Stimulated activated CD4-positive, alpha-beta T cell treated with anti-CD3 and anti-CD28 coated beads, Interleukin-4, amount 100 ng/mL, for 24 hours (primary cell): ENCODE results near the gene MYO1B.

Source experiments
- DNase-seq: peaks from one replicate; pipeline ENCODE4 v3.0.0-alpha.2; 2020

MYO1B gene

DNA sequence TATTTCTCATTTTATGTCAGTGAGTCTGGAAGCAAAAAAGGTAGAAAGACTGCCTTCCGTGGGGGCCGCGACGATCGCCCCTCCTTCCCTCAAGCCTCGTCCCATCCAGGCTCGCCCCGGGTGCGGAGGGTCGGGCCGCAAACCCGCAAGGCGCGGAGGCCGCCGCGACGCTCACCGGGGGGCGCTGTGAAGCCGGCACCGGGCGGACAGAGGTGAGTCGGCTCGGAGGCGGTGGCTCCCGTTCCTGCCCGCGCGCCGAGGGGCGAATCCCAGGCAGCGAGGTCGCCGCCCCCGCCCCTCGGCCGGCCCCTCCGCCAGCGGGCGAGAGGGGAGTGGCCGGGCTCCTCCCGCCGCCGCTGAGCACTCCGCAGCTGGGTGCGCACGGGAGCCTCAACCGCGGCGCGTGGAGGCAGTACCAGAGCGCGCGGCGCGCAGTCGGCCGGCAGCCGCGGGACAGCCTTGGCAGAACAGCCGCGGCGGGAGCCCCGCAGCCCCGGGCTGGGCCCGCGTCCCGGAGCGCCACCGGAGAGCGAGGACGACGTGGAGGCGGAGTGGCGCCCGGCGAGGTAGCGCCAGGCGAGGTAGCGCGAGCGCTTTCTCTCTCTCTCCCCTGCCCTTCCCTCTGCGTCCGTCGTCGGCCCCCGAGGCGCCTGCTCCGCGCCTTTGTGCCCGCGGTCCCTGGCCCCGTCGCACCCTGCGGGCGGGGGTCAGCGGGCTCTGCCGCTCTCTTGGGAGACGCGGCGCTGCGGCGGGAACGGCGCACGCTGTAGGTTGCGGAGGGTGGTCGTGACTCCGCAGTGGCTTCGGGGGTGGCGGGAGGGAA lies at the start of gene MYO1B:
TSS of gene MYO1B (plus strand) at position 359 of the 823 bp plus-strand sequence. CDS start 31,492 bp downstream, outside the sequence.
- peak; percentile 58 for DNase-seq

DNA sequence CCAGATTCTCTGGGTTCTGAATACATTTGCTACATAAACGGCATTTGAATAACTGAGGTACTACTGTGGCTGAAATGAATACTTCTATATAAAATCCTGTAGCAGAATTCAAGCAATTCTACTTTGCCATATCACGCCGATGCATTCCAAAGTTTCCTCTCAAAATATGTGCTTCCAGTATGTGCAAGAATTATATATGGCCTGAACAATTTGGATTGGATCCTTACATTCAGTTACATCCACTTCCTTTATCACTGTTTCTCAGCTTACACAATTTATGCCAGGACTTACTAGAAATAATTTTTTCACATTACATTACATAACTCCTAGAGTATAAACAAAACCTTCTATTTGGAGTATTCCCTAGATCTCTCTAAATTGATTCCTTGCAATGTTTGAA lies 48.1 kb upstream of the MYO1B start:
- no peak for DNase-seq

DNA sequence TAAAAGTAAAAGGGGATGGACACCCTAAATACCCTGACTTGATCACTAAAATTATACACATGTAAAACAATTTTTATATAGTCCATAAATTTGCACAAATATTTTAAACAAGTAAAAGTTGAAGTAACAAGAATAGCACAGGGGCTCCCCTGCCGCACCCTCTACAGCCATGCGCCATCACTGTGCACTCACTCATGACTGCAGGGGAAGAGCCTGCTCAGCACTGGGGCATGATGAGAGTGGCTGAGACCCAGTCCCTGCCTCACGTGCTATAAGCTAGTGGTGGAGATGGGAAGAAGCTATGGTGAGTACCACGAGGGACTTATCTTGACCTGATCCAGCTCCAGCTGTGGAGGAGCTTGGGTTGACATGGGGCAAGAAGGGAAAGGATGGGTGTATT lies 46.9 kb upstream of the MYO1B start:
- DNase-seq, result no peak

DNA sequence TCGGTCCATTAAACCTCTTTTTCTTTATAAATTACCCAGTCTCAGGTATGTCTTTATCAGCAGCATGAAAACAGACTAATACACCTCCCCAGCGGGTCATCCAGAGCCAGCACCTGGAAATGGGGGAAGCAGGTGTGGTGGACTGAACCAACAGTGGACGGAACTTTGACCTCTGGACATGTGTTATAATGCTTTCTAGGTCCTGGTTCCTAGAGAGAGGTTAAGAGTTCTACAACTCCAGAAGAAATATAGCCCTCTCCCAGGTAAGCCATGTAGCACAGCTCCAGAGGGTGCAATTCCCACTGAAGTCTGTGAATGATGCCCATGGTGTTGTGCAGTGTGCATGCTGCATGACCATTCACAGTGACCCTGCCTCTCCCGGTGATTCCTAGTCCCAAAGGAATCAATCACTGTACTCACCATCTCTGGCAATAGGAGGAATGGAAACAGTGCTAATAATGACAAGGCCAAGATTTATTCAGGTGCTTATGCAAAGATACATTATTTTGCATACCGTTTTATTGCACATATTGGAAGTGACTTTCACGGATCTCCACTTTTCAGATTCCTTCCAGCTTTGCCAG lies 45.2 kb upstream of the MYO1B start:
- no peak for DNase-seq

DNA sequence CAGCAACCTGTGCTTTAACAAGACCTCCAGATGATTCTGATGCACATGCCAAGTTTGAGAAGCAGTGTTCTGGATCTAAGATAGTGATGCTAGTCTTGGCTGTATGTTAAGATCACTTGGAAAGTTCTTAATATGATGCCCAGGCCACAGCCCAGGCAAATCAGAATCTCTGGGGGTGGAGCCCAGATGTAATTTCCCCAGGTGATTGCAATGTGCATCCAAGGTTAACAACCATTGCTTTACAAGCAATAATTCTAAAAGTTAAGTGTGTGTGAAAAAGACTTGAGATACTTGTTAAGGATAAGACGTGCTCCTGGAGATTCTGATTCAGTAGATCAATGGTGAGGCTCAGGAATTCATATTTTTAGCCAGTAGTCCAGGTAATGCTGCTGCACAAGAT lies 44.3 kb upstream of the MYO1B start:
- no peak for DNase-seq

DNA sequence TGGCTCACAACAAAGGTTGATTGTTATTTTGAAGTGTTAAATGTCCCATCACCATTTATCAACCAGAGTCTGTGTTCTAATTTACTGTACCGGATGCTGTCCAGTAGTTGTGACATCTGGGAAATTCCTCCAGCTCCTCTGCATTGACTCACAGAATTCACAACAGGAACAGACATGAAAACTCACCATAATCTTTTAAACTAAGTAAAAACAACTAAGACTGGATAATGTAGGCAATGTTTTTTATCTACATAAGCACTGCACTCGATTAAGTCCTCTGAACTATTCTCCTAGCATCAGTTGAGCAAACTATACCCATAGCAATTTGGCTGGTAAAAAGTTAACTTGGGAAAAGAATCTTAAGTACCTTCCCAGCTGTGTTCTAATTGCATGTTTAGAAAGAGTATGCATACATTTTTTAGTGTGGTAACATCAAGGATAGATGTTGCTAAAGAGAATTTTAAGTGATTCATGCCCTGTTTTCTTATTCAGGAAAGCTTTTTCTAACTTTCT lies 42.9 kb upstream of the MYO1B start:
- DNase-seq, result no peak

DNA sequence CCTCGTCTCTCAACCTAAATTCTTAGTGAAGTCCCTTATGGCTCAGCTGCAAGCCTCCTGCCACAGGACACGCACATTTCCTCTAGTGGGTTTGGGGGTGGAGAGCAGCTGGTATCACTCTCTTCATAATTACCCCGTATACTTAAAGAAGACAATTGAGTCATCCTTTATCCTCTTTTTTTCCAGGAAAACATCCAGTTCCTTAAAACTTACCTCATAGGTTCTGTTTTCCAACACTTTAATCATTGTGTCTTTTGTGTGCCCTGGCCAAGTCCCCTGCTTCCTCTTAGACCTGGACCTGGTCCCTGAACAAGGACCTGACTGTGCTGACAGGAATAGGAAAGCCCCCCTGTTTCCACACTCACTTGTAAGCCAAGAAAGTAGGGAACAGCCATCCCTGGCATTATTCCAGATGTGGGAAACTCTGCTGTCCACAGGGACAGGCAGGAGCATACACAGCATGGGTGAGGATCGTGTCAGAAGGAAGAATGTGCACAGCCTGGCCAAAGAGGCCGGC lies 42.3 kb upstream of the MYO1B start:
- no peak for DNase-seq

DNA sequence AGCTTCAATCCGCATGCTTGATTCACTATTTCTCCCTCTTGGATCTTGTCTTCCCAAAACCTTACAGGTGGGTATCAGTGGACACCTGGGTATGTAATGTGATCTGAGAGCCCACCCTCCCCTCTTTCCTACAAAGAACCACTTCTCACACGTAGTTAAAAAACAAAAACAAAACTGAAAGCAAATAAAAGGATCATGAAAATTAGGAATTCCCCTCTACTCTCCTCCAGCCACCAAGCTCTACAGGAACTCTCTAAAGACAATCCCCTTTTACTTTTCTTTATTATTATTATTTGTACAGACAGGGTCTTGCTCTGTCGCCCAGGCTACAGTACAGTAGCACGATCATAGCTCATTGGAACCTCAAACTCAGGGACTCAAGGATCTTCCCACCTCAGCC lies 40.8 kb upstream of the MYO1B start:
- no peak for DNase-seq

DNA sequence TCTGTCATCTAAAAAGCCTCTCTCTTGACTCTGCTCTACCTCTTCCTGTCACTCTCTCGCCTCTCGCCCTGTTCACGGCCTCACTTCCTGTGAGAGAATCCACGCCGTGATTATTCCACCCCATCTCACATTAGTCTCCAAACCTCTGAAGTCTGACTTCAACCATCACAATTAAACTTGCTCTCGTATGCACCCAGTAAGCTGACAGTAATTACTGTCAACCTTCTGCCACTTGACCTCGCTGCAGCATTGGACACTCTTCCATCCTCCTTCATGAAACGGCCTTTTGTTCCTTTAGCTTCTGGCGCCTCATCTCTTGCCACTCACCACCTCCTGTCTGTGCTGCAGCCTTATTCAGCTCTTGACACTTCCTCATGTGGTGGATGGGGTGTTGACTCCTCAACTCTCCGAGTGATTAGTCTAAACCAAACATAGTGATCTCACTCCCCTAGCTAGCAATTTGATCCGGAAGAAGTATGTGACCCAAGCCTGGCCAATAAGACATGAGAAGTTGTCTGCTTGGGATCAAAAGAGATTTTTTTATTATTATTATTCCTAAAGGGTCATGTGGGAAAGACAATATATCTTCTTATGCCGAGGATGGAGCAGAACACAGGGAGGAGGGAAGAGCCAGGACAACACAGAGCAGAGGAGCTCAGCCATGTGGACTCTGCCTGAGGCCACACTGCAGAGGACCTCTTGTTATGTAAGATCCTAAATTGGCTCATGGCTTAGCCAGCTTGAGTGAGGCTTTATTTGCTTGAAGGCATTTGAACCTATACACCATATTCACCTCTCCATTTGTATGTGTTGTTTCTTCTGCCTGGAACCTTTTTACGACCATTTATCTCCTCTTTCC lies 38.4 kb upstream of the MYO1B start:
- no peak for DNase-seq

DNA sequence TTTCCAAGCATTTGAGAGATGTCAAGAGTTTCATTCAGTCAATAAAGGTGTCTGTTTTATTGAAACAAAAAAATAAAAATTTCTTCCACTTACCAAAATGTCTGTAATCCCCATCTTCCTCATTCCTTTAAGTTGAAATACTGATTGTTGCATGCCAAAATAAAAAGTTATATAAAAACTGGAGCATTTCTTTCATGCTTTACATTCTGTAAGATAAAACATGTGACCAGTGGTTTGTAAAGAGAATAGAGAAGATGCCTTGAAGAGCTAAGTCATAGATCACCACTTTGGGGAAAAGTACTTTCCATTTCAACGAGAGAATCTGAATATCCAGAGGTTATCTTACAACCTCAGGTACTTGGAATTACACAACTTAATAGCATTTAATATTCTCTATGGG lies 35.9 kb upstream of the MYO1B start:
- DNase-seq, result no peak

DNA sequence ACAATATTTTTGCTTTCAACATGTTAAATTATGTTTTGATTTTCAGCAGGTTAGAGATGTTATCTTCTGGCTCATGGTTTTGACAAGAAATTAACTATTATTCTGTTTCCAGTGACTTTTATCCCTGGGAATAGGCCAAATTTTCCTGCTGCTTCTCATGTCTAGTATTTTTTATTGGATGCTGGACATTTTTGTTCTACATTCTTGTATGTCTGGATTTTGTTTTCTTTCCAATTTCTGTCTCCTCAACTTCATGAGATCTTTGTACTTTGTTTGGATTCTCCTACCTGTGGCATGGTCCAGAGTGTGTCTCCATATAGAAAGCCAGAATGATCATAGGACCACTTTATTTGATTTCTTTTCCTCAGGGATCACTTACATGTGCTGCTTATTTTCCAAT lies 33.1 kb upstream of the MYO1B start:
- DNase-seq, result no peak

DNA sequence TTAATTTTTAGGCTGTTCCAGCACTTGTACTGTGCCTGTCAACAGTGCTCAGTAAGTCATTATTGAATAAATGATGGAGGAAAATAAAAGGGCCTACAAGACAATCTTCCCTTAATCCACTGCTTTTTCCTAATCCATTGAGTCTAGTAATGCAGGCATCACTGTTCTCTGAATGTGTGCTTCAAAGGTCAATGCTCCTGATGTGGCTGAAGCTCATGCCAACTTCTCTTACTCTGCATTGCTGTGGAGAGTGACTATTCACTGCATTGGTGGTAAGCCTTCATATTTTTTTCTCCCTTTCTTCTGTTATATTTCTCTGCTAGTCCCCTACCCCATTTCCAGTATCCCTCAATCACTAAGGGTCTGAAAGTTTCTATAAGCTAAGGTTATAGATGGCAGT lies 31.9 kb upstream of the MYO1B start:
- no peak for DNase-seq

DNA sequence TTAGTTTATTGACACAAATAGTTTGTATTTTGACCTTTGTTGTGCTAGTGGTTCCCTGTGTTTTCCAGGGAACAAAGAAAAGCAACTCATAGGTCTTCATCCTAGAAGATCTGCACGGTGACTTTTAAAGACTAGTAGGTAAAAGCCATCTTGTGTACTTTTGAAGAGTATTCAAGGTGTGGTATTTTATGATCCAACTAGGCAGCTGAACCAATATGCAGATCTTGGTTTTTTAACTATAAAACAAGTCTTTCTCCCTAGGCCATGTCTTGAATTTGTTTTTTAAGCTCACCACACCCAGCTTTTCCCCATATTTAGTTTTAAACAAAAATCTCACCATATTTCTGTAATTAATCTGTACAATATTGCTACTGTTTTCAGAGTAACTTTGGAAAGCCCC lies 30.0 kb upstream of the MYO1B start:
- DNase-seq, result no peak

DNA sequence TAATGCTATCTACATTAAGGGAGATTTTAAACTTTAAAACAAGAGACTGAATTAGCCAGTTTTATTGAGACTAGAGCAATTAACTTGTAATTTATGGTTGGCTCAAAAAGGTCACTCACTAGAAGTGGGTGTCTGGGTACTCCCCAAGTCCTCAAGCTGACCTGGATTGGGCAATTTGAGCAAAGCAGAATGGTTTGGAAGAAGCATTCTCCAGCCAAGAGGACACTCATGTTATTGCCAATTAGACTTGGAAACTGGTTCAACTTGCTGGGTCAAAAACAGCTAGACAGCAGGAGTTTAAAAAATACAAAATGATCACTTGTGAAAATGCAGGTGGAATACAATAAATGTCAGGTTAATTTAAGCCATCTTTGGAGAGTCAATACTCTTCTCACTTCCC lies 29.5 kb upstream of the MYO1B start:
- DNase-seq, result no peak

DNA sequence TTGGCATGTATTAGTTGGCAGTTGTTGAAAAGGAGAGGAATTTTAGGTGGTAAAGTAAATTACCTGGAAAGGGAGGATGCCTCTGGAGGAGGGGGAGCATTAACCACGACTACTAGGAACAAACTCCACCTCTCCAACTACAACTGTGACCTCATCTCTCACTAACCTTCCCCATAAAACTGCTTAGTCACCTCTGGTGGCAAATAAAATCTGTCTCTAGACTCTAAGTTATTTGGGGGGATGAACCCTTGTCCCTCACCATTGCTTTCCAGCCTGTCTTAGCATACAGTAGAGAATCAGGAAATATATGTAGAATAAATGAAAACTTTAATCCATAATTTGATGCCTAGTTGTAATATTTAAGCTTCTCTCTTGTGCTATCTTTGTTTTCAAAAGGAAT lies 27.6 kb upstream of the MYO1B start:
- no peak for DNase-seq

DNA sequence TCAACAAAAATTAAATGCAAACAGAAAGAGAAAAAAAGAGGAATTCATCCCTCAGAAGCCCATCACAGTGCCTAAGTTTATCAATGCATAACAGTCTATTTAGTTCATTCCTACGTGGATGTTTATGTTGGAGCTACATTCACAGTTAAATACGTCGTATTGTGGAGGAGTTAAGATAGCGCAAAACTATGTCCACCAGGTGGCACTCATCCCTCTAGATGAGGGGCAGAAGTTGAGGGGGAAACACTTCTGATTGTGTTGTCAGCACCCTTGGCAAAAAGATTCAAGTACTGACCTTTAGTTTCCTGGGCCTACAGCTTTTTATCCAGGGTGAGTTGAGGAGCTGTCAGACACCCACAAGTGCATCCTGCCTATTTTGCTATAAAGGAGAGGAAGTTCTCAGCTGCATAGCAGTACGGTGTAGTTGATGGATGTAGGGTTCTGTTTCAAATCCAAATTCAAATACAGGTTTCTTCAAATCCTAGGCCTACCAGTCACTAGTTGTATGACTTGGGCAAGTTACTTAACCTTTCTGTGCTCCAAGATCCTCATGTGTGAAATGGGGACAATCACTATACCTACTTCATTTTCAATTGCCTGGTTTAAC lies 26.8 kb upstream of the MYO1B start:
- peak; percentile 46 for DNase-seq

DNA sequence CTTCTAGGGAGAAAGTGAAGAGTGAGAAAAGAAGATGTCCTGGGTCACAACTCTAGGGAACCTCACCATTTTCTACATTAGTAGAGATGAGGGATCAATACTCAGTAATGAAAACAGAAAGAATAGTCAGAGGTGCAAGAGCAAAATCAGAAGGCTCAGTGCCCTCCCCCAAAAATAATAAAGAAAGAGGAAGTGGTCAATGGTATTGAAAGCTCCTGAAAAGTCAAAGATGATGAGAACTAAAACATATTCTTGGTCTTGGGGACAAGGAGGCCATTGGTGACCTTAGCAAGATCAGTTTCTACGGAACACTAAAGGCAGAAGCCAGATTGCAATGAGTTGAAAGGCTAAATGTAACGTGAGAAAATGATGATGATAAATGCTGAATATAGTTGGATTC lies 24.5 kb upstream of the MYO1B start:
- DNase-seq, result no peak

DNA sequence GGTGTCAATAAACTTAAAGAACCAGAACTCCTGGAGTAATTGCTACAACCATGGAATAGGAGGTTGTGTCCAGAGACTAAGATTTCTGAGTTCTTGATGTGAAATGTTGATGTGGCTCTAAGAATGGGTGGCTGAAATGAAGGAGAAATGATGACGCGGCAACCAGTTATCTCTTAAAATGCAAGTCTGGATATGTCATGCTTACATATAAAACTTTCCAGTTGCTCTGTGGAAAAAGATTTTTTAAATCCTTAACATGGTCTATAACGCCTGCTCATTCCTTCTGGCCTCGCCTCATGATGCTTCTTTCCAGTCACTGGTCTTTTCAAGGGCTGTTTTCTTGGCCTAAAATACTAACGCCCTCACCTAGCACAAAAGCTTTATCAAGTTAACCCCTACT lies 23.5 kb upstream of the MYO1B start:
- DNase-seq, result no peak

DNA sequence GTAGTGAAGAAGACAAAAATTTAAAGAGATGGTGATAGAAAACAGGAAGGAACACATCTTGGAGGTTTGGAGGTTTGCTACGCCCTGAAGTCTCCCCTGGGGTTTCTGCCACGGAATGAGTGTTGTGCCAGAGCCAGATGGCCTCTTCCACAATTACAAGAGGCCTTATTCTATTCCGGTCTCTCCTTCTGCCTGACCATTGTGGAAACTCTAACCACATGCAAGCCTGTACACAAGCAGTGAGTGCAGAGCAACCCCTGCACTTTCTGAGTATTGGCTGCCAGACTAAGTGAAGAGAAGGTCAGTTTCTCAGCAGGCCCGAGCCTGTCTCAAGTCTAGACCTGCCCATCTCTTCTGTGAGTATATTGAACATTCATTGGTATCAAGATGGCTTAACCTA lies 22.7 kb upstream of the MYO1B start:
- no peak for DNase-seq

DNA sequence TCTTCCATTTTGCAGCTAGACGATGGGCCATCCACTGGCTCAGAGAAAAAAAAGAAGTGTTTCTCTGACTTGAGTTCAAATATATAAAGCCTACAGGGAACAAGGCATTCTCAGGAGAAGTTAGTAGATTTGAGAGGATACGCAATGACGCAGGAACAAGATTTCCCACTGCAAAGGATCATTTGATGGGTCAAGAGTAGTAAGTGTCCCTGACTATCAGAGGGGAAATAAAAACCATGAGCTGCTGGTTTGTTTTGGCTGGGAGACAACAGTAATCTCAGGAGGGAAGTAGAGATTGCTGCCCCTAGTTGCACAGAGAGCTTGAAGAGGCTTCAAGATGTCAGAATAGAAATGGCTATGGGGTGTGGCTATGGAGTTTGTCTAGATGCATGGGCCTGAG lies 22.3 kb upstream of the MYO1B start:
- no peak for DNase-seq

DNA sequence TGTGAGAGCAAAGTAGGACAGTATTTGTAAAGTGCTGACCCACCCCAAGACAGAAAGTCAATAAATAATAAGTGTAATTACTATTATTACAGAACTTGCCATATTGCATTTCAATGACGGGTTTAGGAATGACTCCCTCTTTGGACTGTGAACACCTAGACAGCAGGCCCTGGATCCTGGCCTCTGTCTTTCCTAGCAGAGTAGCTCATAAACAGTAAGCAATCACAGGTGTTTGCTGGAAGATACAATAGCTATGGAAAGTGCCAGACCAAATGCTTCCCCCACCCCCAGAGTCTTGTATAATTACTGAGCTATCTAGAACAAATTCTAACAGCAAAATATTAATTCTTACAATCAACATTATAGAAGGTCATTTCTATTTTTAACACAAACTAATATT lies 20.1 kb upstream of the MYO1B start:
- no peak for DNase-seq

DNA sequence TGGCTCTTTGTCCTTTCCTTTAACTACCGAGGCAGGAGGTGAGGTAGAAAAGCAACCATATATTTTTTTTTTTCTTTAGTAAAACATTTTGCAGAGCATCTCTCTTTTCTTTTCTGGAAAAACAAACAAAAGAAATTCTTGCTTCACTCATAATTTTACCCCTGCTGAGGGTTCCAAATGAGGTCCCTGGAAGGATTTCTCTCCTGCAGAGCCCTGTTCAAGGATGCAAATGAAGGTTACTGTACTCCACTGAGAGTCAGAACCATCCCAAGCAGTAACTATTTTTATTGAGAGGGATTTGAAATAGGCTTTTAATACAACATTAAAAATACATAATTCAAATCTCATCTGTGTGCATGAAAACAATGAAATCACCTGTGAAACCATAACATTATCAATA lies 19.5 kb upstream of the MYO1B start:
- DNase-seq, result no peak

DNA sequence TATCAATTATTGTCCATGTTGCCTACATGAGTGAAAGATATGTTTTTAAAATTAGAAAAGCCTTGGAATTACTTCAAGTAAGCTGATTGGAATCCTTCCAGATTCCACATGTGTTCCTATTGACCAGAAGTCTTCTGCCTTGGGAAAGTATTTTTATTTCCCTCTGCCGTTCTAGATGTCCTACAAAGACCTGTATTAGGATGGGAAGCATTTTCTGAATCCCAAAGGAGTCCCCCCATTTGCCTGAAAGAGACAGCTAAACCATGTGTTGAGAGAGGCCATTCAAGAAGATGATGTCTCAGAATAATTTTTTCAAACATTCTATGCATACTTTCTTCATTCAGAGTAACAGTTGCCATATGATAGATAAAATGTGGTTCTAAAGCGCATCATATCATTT lies 19.0 kb upstream of the MYO1B start:
- DNase-seq, result no peak
